GM23338 (cell line): Measurements from ENCODE around the gene CD14.

ENCODE experiments used
- CTCF ChIP-seq, 2 experiments: fragments of 200-600 bp in 1 of 2; sonication (generic) in 1 of 2; conservative IDR thresholded peaks; 2 replicates each; pipeline versions ENCODE4 v1.5.1 to v1.6.1; 2016 to 2017; ENCODE audit warnings: antibody characterized with exemption in 2 of 2, low read depth in 2 of 2, mild to moderate bottlenecking in 2 of 2, moderate library complexity in 1 of 2
- ETS1 ChIP-seq: IDR thresholded peaks from 2 replicates; pipeline ENCODE4 v1.6.1; 2016; ENCODE audit warnings: antibody characterized with exemption
- EZH2phosphoT487 ChIP-seq: fragments of 200-600 bp; sonication (generic); IDR thresholded peaks from one replicate; pipeline ENCODE4 v1.8.1; 2018; ENCODE audit warnings: antibody characterized with exemption; ENCODE audit not compliant: unreplicated experiment
- POLR2AphosphoS5 ChIP-seq: IDR thresholded peaks from 2 replicates; pipeline ENCODE4 v1.6.1; 2016; ENCODE audit warnings: antibody characterized with exemption, low read depth
- REST ChIP-seq: IDR thresholded peaks from one replicate; pipeline ENCODE4 v1.6.1; 2018; ENCODE audit warnings: antibody characterized with exemption; ENCODE audit not compliant: unreplicated experiment
- ZNF331 ChIP-seq: fragments of 250-450 bp; sonication (Bioruptor Pico); IDR thresholded peaks from 2 replicates; pipeline ENCODE4 v1.5.0; 2020; ENCODE audit warnings: low read depth, mild to moderate bottlenecking, moderate library complexity
- ZNF462 ChIP-seq: fragments of 250-450 bp; sonication (Bioruptor Pico); IDR thresholded peaks from 2 replicates; pipeline ENCODE4 v1.5.0; 2020; ENCODE audit warnings: mild to moderate bottlenecking, moderate library complexity

- TF ChIP-seq CTCF (conservative IDR thresholded peaks at IDR 0.05; ENCODE audit: low read depth in 2 of 2) (no peak), ZNF462 (CRISPR knock-in tag) (no peak), POLR2AphosphoS5 (no peak), REST (no peak), ZNF331 (CRISPR knock-in tag) (no peak), EZH2phosphoT487 (no peak), ETS1 (no peak)
Measured at GRCh38 chr5:140634103-140634502, 1.1 kb upstream of the CD14 start.
